Epithelial cell of prostate (primary cell): ENCODE results near the gene LRTM2.
"Not testable (repeated sequence)": the region's sequence is repeated elsewhere in the genome, so short reads cannot be mapped to it uniquely, and the experiment has no call there.

Experiments
- DNase-seq: peaks from one replicate; pipeline ENCODE4 v3.0.0-alpha.2; 2011; ENCODE audit warnings: low read depth, low spot score
- H3K27ac ChIP-seq: fragments of 450-650 bp; 2 replicates; pipeline ENCODE4 v1.5.1; 2017; ENCODE audit warnings: mild to moderate bottlenecking

LRTM2 gene

GRCh38 chr12:1810201-1810930 lies 10.0 kb upstream of the LRTM2 start:
- no peak for DNase-seq

GRCh38 chr12:1810931-1811280 lies 9.5 kb upstream of the LRTM2 start:
- no peak for DNase-seq
- H3K27ac ChIP-seq: no peak overlapping the region

More at GRCh38 chr12:1810201-1810930, 10.0 kb upstream of the LRTM2 start:
- H3K27ac ChIP-seq: no peak overlapping the region

GRCh38 chr12:1811281-1811947 lies 9.0 kb upstream of the LRTM2 start:
- no peak for DNase-seq
- H3K27ac ChIP-seq: no peak overlapping the region

- no peak overlapping the region for H3K27ac ChIP-seq
- DNase-seq: no peak
Observed at GRCh38 chr12:1811948-1812291, 8.4 kb upstream of the LRTM2 start.

GRCh38 chr12:1812650-1813302 lies 7.6 kb upstream of the LRTM2 start:
- no peak overlapping the region for H3K27ac ChIP-seq

GRCh38 chr12:1814266-1814665 lies 6.1 kb upstream of the LRTM2 start:
- DNase-seq: no peak
- H3K27ac ChIP-seq: no peak overlapping the region

More at GRCh38 chr12:1812650-1813302, 7.6 kb upstream of the LRTM2 start:
- no peak for DNase-seq

GRCh38 chr12:1815108-1815507 lies 5.3 kb upstream of the LRTM2 start:
- H3K27ac ChIP-seq: no peak overlapping the region
- no peak for DNase-seq

GRCh38 chr12:1815814-1816729 lies 4.3 kb upstream of the LRTM2 start:
- H3K27ac ChIP-seq: no peak overlapping the region
- DNase-seq: no peak

- DNase-seq: no peak
Observed at GRCh38 chr12:1816730-1817348, 3.5 kb upstream of the LRTM2 start.

GRCh38 chr12:1817928-1818327 lies 2.4 kb upstream of the LRTM2 start:
- not testable (repeated sequence) for DNase-seq, H3K27ac ChIP-seq

More at GRCh38 chr12:1816730-1817348, 3.5 kb upstream of the LRTM2 start:
- no peak overlapping the region for H3K27ac ChIP-seq

- DNase-seq: no peak
- H3K27ac ChIP-seq: no peak overlapping the region
Observed at GRCh38 chr12:1819050-1819449, 1.3 kb upstream of the LRTM2 start.

GRCh38 chr12:1819571-1819970 lies 794 bp upstream of the LRTM2 start:
- no peak for DNase-seq
- H3K27ac ChIP-seq: no peak overlapping the region

GRCh38 chr12:1820896-1821291 lies 529 bp downstream of the LRTM2 start:
- H3K27ac ChIP-seq: no peak overlapping the region

GRCh38 chr12:1821805-1822204 lies 1.4 kb downstream of the LRTM2 start:
- H3K27ac ChIP-seq: no peak overlapping the region
- no peak for DNase-seq

More at GRCh38 chr12:1820896-1821291, 529 bp downstream of the LRTM2 start:
- DNase-seq: no peak

- no peak overlapping the region for H3K27ac ChIP-seq
- DNase-seq: no peak
Observed at GRCh38 chr12:1822699-1823098, 2.3 kb downstream of the LRTM2 start.

GRCh38 chr12:1823237-1823636 lies 2.9 kb downstream of the LRTM2 start:
- DNase-seq: no peak
- no peak overlapping the region for H3K27ac ChIP-seq

- DNase-seq: no peak
- no peak overlapping the region for H3K27ac ChIP-seq
Observed at GRCh38 chr12:1825382-1826102, 5.2 kb downstream of the LRTM2 start.

- H3K27ac ChIP-seq: no peak overlapping the region
- no peak for DNase-seq
Observed at GRCh38 chr12:1826401-1826800, 6.0 kb downstream of the LRTM2 start.
